HG02885 (cell line): ENCODE results near the gene GON4L.
"Not testable (repeated sequence)": the region's sequence is repeated elsewhere in the genome, so short reads cannot be mapped to it uniquely, and the experiment has no call there.

Experiments used
- ATAC-seq: cut with Tn5 transposase; IDR thresholded peaks from one replicate; pipeline ENCODE4 v1.9.1; 2021; ENCODE audit warnings: mild to moderate bottlenecking; ENCODE audit not compliant: unreplicated experiment, poor library complexity

Gene GON4L

DNA sequence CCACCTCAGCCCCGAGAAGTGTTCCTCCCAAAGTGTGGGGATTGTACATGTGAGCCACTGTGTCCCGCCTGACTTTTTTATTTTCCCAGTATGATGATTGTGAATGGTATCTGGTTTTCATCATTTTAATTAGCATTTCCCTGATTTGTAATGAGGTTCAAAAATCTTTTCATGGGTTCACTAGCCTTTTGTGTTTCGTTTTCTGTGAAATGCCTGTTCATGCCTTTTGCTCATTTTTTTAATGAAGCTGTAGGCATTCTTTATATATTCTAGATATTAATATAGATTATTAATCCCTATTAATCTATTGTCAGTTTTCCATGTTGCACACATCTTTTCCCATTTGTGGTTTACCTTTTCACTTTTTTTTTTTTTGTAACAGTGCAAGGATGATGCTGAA is 147.6 kb downstream of the GON4L start:
- no peak for ATAC-seq

DNA sequence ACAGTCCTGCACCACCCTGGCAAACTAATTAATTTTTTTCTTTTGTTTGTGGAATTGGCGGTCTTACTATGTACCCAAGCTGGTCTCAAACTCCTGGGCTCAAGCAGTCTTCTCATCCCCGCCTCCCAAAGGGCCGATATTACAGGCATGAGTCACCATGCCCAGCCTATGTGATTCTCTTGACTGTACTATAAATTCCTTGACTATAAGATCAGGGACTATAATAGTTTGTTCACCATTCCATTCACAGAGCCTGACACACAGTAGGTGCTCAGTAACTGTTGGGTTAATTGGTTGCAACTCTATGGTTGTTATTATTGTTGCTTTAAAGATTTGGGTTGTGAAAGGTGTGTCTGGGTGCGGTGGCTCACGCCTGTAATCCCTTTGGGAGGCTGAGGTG is 150.9 kb downstream of the GON4L start:
- ATAC-seq, result no peak

DNA sequence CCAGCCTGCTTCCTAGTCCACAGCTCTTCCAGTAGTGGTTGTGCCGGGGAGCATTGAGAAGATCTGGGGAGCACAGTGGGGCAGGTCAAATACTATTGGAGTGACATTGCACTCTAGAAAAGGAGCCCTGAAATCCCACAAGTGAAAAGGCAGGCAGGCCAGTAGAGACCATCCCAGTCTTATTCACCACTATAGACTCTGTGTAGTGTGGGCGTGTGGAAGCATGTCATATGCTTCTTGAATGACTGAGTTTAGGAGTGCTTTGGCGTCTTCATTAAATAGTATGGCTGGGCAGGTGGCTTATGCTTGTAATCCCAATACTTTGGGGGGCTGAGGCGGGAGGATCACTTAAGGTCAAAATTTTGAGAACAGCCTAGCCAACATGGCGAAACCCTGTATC is 152.6 kb downstream of the GON4L start:
- ATAC-seq, result not testable (repeated sequence)

DNA sequence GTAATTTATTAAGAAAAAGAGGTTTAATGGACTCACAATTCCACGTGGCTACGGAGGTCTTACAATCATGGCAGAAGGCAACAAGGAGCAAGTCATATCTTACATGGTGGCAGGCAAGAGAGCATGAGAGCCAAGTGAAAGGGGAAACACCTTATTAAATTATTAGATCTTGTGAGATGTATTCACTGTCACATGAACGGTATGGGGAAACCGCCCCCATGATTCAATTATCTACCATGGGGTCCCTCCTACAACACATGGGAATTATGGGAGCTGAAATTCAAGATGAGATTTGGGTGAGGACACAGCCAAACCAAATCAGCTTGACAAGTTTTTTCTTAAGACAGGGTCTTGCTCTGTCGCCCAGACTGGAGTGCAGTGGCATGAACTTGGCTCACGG is 153.8 kb downstream of the GON4L start:
- ATAC-seq, result no peak

DNA sequence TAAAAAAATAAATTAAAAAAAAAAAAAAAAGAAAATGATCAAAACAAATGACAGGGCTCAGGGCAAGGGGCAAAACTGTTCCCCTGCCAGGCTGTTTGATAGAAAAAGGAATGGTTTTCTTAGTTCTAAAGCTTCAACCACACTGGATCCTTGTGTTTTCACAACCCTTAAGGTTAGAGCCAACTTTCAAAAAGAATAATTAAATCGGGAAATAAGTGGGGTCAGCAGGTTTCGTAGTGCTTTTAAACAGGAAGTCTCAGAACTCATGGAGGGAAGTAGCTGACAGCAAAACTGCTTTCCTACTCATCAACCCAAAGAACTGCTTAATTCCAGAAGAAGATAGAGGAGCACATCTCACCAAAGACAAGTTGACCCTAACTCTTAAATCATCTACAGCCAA is 155.3 kb downstream of the GON4L start:
- not testable (repeated sequence) for ATAC-seq
